Ovary (tissue), 9 donors: ENCODE data around the gene PLCB4. TPM values are rescaled to one million over a fixed set of nuclear protein-coding genes. Genes with fewer than 3 reads are reported as not detected.

ENCODE experiments used
- DNase-seq, 5 donors: peaks; one replicate each; pipeline ENCODE4 v3.0.0-alpha.2; 2019 to 2020
- H3K27ac ChIP-seq, 2 donors: fragments of 200-600 bp; one replicate each; pipeline versions ENCODE4 v1.5.1 to v1.8.0; 2019 to 2022
- H3K27me3 ChIP-seq: fragments of 200-600 bp; one replicate; pipeline ENCODE4 v1.8.0; 2022
- H3K36me3 ChIP-seq: fragments of 200-600 bp; sonication (generic); one replicate; pipeline ENCODE4 v1.5.1; 2019
- H3K4me1 ChIP-seq: one replicate; pipeline ENCODE4 v1.8.1; 2013; ENCODE audit warnings: mild to moderate bottlenecking, moderate library complexity; ENCODE audit not compliant: insufficient read depth
- H3K4me3 ChIP-seq: fragments of 200-600 bp; sonication (generic); one replicate; pipeline ENCODE4 v1.5.1; 2017
- H3K9me3 ChIP-seq, 2 donors: fragments of 200-600 bp in 1 of 2; sonication (generic) in 1 of 2; one replicate each; pipeline versions ENCODE4 v1.5.1 to v1.8.1; 2013 to 2019; ENCODE audit warnings: mild to moderate bottlenecking in 1 of 2, moderate library complexity in 1 of 2
- EP300 ChIP-seq: sonication (generic); formaldehyde crosslinking; IDR thresholded peaks from one replicate; pipeline ENCODE4 v1.6.1; 2017; ENCODE audit warnings: antibody characterized with exemption
- POLR2A ChIP-seq: fragments of 450-650 bp; IDR thresholded peaks from one replicate; pipeline ENCODE4 v1.6.1; 2017; ENCODE audit warnings: antibody characterized with exemption, mild to moderate bottlenecking, moderate library complexity
- WGBS, 3 donors: extraction: QIAGEN DNeasy Blood & Tissue Kit in 1 of 3; methylation state at CpG; one replicate each; pipeline versions ENCODE4 v1.1.5 to v1.1.7; 2013 to 2017; 5-methylcytosine and 5-hydroxymethylcytosine counted together
- intact Hi-C, 4 donors: fragments of 100-400 bp; cut with DNase I; formaldehyde crosslinking; loops; one replicate each; pipeline versions ENCODE4 v1.11.0 to v1.15.1; 2022 to 2023
- polyA plus RNA-seq, 2 donors: library from polyadenylated mRNA; stranded (reverse); fragments of 200-250 nt in 1 of 2; fragments of 350-450 nt in 1 of 2; fragmentation: Illumina TruSeq in 1 of 2; extraction: RNeasy Lipid Tissue Mini Kit (QIAGEN cat#74804) in 1 of 2; gene quantifications; one replicate each; pipeline ENCODE4 v1.2.3, GENCODE V29; 2013 to 2014
- total RNA-seq, 7 donors: library from RNA; depleted of rRNA in 2 of 7; stranded (reverse); fragments of >200 nt in 2 of 7; fragmentation: NEBNext Ultra II Directional in 3 of 7; extraction: Animal tissue kit (Norgen Biotek cat#: 25700) in 3 of 7; gene quantifications; one replicate each; pipeline versions ENCODE4 v1.1.0 to v1.2.4, GENCODE V29; 2016 to 2023
- TF ChIP-seq, protein P1 (sequence below), 3 donors: fragments of 450-650 bp in 2 of 3; fragments of 200-600 bp in 1 of 3; IDR thresholded peaks; one replicate each; pipeline versions ENCODE4 v1.5.1 to v1.8.0; 2016 to 2022; ENCODE audit warnings: antibody characterized with exemption in 3 of 3, mild to moderate bottlenecking in 1 of 3
- donor health status: DM: no; HTN: no; CAD: no; lungs with moderate emphysema.
- donor health status: DM: no; HTN: no; CAD: no.
- donor health status: Bipolar disorder and iron deficiency.
- donor health status: DM: yes; HTN: yes; CAD: no.
- donor health status: DM: no; HTN: no; CAD: no.
- donor health status: DM: yes; HTN: yes; CAD: no.

The PLCB4 gene
- total and polyA plus RNA-seq, 9 donors: 2.8 to 11.8 (median 5.6) TPM

DNA sequence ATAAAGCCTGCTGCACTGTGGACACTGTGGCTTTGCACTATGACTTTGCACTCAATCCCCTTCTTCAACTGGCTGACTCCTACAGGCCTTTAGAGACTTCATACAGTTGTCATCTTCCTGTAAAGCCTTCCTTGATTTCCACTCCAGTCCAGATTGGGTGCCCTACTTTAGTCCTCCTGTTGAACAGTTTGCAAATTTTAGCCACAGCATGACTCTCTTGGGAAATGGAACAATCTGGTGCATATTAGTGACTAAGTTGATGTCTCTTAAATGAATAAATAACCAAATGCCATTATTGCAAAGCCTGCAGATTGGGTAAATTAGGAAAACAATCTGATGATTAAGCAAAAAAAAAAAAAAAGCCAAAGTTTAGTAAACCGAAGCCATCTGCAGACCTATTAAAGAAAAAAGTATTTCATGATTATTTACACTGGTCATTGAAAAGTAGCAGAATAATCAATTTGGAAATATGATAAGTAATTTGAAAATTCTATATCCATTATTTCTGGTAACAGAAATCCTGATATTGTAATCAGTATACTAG, 12.6 kb downstream of the PLCB4 start:
- intact Hi-C loops: loop anchor here in 1 of 4 donors (5.0 kb wide), 1 partner anchor 56 kb away; no protein-coding TSS in a partner anchor
- H3K27ac ChIP-seq: no peak overlapping the region
- no peak overlapping the region for H3K4me3 ChIP-seq
- H3K4me1 ChIP-seq: no peaks in the 10 kb centered on the region
- 43 to 95% (median 46%) methylated on average over 1 of the region's 1 CpG for WGBS, 3 donors
- no peaks in the 10 kb centered on the region for H3K27me3 ChIP-seq
- TF ChIP-seq, protein P1, sequence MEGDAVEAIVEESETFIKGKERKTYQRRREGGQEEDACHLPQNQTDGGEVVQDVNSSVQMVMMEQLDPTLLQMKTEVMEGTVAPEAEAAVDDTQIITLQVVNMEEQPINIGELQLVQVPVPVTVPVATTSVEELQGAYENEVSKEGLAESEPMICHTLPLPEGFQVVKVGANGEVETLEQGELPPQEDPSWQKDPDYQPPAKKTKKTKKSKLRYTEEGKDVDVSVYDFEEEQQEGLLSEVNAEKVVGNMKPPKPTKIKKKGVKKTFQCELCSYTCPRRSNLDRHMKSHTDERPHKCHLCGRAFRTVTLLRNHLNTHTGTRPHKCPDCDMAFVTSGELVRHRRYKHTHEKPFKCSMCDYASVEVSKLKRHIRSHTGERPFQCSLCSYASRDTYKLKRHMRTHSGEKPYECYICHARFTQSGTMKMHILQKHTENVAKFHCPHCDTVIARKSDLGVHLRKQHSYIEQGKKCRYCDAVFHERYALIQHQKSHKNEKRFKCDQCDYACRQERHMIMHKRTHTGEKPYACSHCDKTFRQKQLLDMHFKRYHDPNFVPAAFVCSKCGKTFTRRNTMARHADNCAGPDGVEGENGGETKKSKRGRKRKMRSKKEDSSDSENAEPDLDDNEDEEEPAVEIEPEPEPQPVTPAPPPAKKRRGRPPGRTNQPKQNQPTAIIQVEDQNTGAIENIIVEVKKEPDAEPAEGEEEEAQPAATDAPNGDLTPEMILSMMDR (IDR thresholded peaks at IDR 0.05): no peak
- TF ChIP-seq POLR2A (no peak), EP300 (no peak)
- DNase-seq: no peak
- no peaks in the 10 kb centered on the region for H3K36me3 ChIP-seq
- no peaks in the 10 kb centered on the region for H3K9me3 ChIP-seq

DNA sequence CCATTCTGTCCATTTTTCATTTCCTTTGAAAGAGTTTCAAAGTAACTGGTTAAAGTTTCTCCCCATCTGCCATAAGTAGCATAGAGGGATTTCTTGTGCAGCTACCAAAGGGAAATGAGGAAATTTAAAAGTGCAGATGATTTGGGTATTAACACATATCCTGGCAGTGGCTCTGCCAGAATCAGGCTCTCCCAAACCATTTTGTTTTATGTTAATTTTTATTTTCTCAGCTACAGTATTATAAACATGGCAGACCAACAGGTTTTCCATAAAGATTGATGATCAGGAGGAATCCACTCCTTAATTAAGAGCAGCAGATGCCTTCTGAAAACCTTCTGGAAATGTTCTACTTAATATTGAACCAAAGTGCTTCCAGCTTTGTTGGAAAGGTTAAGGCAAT, 13.9 kb downstream of the PLCB4 start:
- H3K27me3 ChIP-seq: no peaks in the 10 kb centered on the region
- no peak overlapping the region for H3K4me3 ChIP-seq
- H3K4me1 ChIP-seq: no peaks in the 10 kb centered on the region
- intact Hi-C loops: loop anchor here in 1 of 4 donors (5.0 kb wide), 1 partner anchor 55 kb away; no protein-coding TSS in a partner anchor
- no peak for TF ChIP-seq EP300
- TF ChIP-seq POLR2A: no peak
- TF ChIP-seq, protein P1 (IDR thresholded peaks at IDR 0.05): no peak
- no peaks in the 10 kb centered on the region for H3K36me3 ChIP-seq
- no peak overlapping the region for H3K27ac ChIP-seq
- no peak for DNase-seq
- no peaks in the 10 kb centered on the region for H3K9me3 ChIP-seq

DNA sequence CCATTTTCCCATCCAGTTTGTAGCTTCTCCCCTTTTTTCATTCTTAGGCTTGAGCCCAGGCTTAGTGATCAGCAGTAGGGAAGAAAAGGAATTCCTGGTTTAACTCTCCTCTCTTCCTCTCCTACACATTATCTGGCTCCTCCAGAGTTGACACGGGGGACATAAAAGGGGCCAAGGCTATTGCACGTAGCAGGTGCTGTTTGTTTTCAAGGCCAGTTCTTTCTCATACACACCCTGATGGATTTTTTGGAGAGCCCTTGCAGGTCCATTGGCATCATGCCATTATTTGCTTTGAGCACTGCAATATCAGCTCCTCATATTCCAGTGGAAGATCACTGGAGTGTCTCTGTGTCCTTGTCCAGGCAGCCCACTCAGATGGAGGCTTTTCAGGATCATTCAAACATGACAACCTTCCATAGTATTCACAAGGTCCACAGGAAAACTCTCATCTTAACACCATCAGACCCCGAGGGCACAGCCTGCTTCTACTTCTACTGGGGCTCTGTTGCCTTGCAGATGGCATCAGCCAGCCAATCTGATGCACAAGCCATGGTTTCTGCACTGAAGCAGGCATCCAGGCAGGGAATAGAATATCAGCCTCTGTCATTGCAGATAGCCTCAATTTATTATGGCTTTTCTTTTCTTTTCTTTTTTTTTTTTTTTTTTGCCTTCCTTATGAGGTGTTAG, 18.8 kb downstream of the PLCB4 start:
- Histone ChIP-seq H3K4me1 (no peaks in the 10 kb centered on the region), H3K27ac (no peak overlapping the region), H3K36me3 (no peaks in the 10 kb centered on the region), H3K9me3 (no peaks in the 10 kb centered on the region), H3K27me3 (no peaks in the 10 kb centered on the region), H3K4me3 (no peak overlapping the region)
- intact Hi-C loops: no loop called here
- WGBS, 3 donors: 52 to 74% (median 58%) methylated on average over 3 of the region's 3 CpGs
- DNase-seq: no peak
- TF ChIP-seq, protein P1 (IDR thresholded peaks at IDR 0.05): no peak

DNA sequence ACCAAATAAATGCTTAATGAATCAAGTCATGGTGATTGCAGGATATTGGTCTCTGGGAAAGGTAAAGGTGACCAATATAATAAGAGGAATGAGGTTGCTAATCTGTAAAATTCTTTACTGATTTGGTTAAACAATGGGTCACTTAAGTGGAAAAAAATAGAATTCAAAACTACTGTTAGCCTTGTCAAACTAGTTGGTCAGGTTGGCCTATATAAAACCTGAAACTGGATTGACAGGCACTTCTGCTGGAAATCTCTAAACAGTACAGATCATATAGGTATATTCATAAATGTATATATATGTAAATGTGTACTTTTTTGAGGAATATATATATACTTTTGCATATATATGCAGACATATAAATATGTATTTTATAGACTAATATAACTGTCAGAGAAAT, 19.7 kb downstream of the PLCB4 start:
- no peak overlapping the region for H3K4me3 ChIP-seq
- intact Hi-C loops: no loop called here
- TF ChIP-seq EP300: no peak
- TF ChIP-seq POLR2A: no peak
- TF ChIP-seq, protein P1 (IDR thresholded peaks at IDR 0.05): no peak
- no peaks in the 10 kb centered on the region for H3K36me3 ChIP-seq
- no peaks in the 10 kb centered on the region for H3K9me3 ChIP-seq
- no peak overlapping the region for H3K27ac ChIP-seq
- no peaks in the 10 kb centered on the region for H3K27me3 ChIP-seq
- no peak for DNase-seq
- H3K4me1 ChIP-seq: no peaks in the 10 kb centered on the region
